Activated naive CD4-positive, alpha-beta T cell treated with anti-CD3 and anti-CD28 coated beads for 36 hours (primary cell): ENCODE data around the gene ARHGEF1. TPM values are rescaled to one million over a fixed set of nuclear protein-coding genes. Genes with fewer than 3 reads are reported as not detected.
A peak's percentile ranks its signal among the peaks of the same experiment; 100 is the strongest.

Experiments
- CTCF ChIA-PET: fragments of 350-600 bp; sonication (Branson Sonifier 250); formaldehyde crosslinking; loops from one replicate; lab custom pipeline; 2021; ENCODE audit warnings: antibody characterized with exemption; lab: Charles Lee
- DNase-seq: peaks from one replicate; pipeline ENCODE4 v3.0.0-alpha.2; 2020
- H3K27ac Mint-ChIP-seq: one replicate; pipeline ENCODE4 v1.8.0; 2021; ENCODE audit warnings: mild to moderate bottlenecking, mixed read lengths
- H3K27me3 Mint-ChIP-seq: one replicate; pipeline ENCODE4 v1.8.0; 2021; ENCODE audit warnings: low read depth, mixed read lengths
- H3K36me3 Mint-ChIP-seq: one replicate; pipeline ENCODE4 v1.8.0; 2021; ENCODE audit warnings: low read depth, mixed read lengths
- H3K4me1 Mint-ChIP-seq: one replicate; pipeline ENCODE4 v1.8.0; 2021; ENCODE audit warnings: low read depth, mixed read lengths
- H3K4me3 Mint-ChIP-seq: one replicate; pipeline ENCODE4 v1.8.0; 2021; ENCODE audit warnings: mild to moderate bottlenecking, moderate library complexity, mixed read lengths
- H3K9me3 Mint-ChIP-seq: one replicate; pipeline ENCODE4 v1.8.0; 2021; ENCODE audit warnings: mixed read lengths
- intact Hi-C: fragments of 100-400 bp; cut with micrococcal nuclease; formaldehyde crosslinking; loops from one replicate; pipeline ENCODE4 v1.15.1; 2023
- total RNA-seq, 2 experiments: library from RNA; stranded (reverse); gene quantifications; one replicate each; pipeline ENCODE4 v1.2.3, GENCODE V29; 2021

ARHGEF1 gene
- total RNA-seq, 2 experiments from 2014 or later = 246 to 260 TPM

DNA sequence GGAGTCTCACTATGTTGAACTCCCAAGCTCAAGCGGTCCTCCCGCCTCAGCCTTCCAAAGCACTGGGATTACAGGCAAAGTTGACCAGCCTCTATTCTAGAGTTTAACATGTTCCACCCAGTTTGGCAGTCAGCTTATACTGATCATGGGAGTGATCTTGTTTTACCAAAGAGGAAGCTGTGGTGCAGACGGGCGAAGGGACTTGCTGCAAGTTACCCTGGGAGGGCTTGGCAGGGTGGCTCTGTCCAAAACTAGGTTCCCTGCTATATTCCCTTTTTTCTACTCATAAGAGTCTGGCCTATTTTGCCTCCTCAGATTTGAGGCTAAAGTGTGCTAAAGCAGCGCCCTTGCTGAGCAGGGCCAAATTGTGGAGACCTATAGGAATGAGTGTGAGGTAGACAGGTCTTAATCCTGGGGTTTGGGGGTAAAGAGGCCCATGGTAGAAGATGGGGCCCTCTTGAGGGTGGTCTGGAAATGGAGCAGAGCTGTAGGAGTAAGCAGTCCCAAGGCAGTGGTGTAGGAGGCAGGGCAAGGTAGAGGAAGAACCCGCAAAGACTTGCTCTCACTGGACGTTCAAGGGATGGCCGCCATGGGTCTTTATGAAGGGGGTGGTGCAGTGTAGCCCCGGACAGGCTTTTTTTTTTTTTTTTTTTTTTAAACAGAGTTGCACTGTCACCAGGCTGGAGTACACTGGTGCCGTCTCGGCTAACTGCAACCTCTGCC lies 19.6 kb upstream of the ARHGEF1 start:
- H3K36me3 Mint-ChIP-seq = peaks cover 67% of the 10 kb centered on the region
- H3K27ac Mint-ChIP-seq = peak overlapping the region; percentile 97
- no peak for DNase-seq
- H3K9me3 Mint-ChIP-seq = no peaks in the 10 kb centered on the region
- CTCF ChIA-PET = interaction anchor here (0.8 to 2.0 kb wide), 4 partner anchors 10 to 89 kb away, joined by 3 to 6 read pairs (median 4); no protein-coding TSS in a partner anchor
- H3K4me3 Mint-ChIP-seq = peak overlapping the region; percentile 90
- intact Hi-C loops = no loop called here
- H3K27me3 Mint-ChIP-seq = no peaks in the 10 kb centered on the region
- peaks cover 68% of the 10 kb centered on the region for H3K4me1 Mint-ChIP-seq

DNA sequence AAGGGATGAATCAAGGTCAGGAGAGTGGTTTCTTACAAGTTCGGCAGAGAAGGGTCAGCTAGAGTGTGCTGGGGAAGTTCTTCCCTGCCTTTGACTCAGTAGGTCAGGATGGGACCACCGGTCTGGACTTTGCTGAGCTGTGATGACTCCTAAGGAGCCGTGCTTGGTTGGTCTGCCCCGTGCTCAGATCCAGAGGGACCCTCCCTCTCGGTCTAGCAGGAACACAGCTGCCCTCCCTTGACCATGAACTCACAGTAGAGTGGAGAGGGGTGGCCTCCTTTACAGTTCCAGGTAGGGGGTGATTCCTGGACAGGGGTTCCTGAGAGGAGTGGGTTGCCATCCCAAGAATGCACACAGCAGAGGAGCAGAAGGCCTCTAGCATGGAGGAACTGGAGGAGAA lies 18.6 kb upstream of the ARHGEF1 start:
- Mint-ChIP-seq H3K27me3 (no peaks in the 10 kb centered on the region), H3K4me3 (peak overlapping the region; percentile 54), H3K27ac (peak overlapping the region; percentile 97), H3K4me1 (peaks cover 74% of the 10 kb centered on the region), H3K9me3 (no peaks in the 10 kb centered on the region), H3K36me3 (peaks cover 76% of the 10 kb centered on the region)
- intact Hi-C loops = no loop called here
- no peak for DNase-seq
- CTCF ChIA-PET = interaction anchor here (0.8 to 1.7 kb wide), 4 partner anchors 9 to 88 kb away, joined by 3 to 5 read pairs (median 4); no protein-coding TSS in a partner anchor

DNA sequence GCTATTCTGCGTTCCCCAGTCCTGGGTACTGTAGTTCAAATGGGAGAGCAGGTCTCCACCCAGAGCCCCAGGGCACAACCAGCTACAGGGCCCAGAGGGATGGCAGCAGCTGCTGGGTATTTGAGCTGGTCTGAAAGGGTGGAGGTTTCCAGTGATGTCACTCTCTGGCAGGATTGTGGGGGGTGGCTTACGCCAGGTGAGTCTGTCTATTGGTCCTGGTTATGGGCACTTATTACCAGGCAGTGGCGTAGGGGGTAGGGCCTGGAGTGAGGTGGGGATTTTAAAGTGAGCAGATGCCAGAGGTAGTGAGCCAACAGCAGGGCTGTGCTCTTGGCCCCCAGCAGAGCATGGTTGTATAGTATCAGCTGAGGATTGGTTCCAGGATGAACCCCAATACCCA lies 16.7 kb upstream of the ARHGEF1 start:
- no peak for DNase-seq
- Mint-ChIP-seq H3K4me1 (peaks cover 87% of the 10 kb centered on the region), H3K36me3 (peaks cover 80% of the 10 kb centered on the region), H3K27ac (peak overlapping the region; percentile 96), H3K4me3 (peak overlapping the region; percentile 9), H3K9me3 (no peaks in the 10 kb centered on the region), H3K27me3 (no peaks in the 10 kb centered on the region)
- intact Hi-C loops = no loop called here
- CTCF ChIA-PET = interaction anchor here (1.1 kb wide), 1 partner anchor 20 kb away, joined by 6 read pairs; no protein-coding TSS in a partner anchor

DNA sequence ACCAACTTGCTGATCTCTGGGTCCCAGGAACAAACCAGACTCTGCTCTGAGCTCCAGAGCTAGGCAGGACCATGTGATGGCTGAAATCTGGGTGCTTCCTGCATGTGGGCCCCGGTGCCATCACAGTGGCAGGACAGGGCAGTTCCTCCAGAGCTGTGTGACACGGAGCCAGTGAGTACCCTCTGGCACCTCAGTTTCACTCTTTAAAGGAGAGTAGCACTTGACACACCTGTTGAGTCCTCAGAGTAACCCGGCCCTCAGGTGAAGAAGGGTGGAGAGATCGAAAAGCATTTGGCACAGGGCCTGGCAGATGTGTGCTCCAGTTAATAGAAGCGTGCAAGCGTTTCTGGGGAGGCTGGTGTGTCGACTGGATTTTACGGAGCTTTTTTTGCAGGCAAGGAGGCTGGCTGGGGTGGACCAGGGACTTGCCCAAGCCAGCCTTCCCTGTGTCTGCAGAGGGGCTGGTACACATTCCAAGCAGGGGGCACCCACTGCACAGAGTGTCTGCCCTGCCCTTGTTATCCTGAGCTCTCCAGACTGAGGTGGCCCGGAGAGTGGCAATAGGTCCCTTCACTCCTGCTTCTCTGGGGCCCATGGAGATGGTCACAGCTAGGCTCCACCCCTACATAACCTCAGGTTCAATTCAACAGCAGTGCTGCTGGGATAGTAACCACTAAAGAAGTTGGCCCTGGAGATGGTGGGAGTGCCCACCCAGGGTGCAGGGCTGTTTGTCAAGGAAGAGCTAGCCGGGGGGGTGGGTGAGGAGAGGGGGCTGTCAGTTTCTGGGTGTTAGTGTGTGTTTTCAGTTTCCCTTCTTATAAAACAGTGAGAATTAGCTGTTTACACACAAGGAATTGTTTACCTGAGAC lies 14.6 kb upstream of the ARHGEF1 start:
- H3K27me3 Mint-ChIP-seq = no peaks in the 10 kb centered on the region
- peaks cover 67% of the 10 kb centered on the region for H3K36me3 Mint-ChIP-seq
- intact Hi-C loops = no loop called here
- CTCF ChIA-PET = interaction anchor here (0.6 to 1.2 kb wide), 3 partner anchors 9 to 80 kb away, joined by 3 to 5 read pairs (median 4); partner anchors contain the start of gene RPS19
- peaks cover 83% of the 10 kb centered on the region for H3K4me1 Mint-ChIP-seq
- H3K9me3 Mint-ChIP-seq = no peaks in the 10 kb centered on the region
- no peak for DNase-seq
- H3K27ac Mint-ChIP-seq = peak overlapping the region; percentile 96
- H3K4me3 Mint-ChIP-seq = no peak overlapping the region

DNA sequence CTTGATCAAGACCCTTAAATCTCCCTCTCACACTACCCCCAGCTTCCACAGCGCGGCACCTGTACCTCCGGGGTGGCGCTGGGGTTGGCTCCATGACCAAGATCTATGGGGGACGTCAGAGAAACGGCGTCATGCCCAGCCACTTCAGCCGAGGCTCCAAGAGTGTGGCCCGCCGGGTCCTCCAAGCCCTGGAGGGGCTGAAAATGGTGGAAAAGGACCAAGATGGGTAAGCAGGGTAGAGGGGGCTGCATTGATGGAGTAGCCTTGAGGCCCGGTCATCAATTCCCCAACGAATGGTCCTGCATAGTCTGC lies 14.0 kb upstream of the ARHGEF1 start:
- Mint-ChIP-seq H3K9me3 (no peaks in the 10 kb centered on the region), H3K4me3 (no peak overlapping the region), H3K27ac (peak overlapping the region; percentile 96), H3K4me1 (peaks cover 79% of the 10 kb centered on the region), H3K27me3 (no peaks in the 10 kb centered on the region), H3K36me3 (peaks cover 63% of the 10 kb centered on the region)
- no peak for DNase-seq
- CTCF ChIA-PET = interaction anchor here (1.2 kb wide), 1 partner anchor 80 kb away, joined by 4 read pairs; no protein-coding TSS in a partner anchor
- intact Hi-C loops = no loop called here

DNA sequence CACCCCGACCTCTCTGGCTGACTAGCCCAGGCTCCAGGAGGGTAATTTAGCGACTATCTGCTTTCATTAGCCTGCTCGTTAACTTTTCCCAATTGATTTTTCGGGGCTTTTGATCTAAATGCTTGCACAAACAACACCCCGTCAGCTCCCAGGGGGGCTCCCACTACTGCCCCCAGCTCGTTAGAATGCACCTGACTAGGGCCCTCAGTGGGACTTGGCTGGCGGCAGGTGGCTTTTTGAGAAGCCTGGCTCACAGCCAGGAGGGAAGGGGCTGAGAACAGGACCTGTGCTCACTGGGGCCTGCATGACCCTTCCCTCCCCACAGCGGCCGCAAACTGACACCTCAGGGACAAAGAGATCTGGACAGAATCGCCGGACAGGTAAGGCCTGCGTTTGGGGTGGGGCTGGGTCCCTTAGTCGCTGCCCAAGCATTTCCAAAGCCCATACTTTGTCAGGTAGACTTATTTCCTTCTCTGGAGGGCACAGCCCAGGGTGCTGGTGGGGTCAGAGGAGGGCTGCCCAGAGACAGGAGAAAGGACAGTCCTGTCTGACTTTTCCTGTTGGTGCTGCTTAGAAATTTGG lies 13.5 kb upstream of the ARHGEF1 start:
- Mint-ChIP-seq H3K27me3 (no peaks in the 10 kb centered on the region), H3K9me3 (no peaks in the 10 kb centered on the region), H3K36me3 (peaks cover 58% of the 10 kb centered on the region), H3K4me1 (peaks cover 74% of the 10 kb centered on the region), H3K4me3 (no peak overlapping the region), H3K27ac (peak overlapping the region; percentile 96)
- intact Hi-C loops = no loop called here
- CTCF ChIA-PET = no interaction called here
- DNase-seq = no peak

DNA sequence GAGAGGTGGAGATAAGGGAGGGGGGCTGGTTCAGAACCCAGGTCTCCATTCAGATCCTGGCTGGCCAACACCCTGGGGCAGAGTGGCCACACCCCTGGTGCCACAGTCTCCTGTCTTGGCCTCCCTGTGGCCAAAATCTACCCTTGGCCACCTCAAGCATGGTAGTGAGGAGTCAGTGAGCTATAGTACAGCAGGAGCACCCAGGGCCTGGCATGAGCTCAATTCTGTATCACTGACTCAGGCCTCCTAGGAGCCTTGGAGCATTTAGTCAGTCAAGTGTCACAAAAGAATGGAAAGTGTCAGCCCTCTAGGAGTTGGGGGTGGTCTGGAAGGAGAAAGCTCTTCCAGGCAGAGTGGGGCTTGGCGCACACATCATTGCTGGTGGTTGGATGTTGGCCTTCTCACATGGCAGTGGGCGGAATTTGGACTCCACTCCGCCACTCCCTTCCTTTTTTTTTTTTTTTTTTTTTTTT lies 12.5 kb upstream of the ARHGEF1 start:
- intact Hi-C loops = loop anchor here (1.0 kb wide), 1 partner anchor 75 kb away; no protein-coding TSS in a partner anchor
- H3K4me1 Mint-ChIP-seq = peaks cover 70% of the 10 kb centered on the region
- no peaks in the 10 kb centered on the region for H3K9me3 Mint-ChIP-seq
- H3K4me3 Mint-ChIP-seq = peak overlapping the region; percentile 6
- CTCF ChIA-PET = interaction anchor here (0.7 to 5.9 kb wide), 4 partner anchors 10 to 87 kb away, joined by 7 to 51 read pairs (median 16); partner anchors contain the start of gene RPS19
- H3K36me3 Mint-ChIP-seq = peaks cover 52% of the 10 kb centered on the region
- DNase-seq = peak; percentile 47
- no peaks in the 10 kb centered on the region for H3K27me3 Mint-ChIP-seq
- H3K27ac Mint-ChIP-seq = peak overlapping the region; percentile 96

DNA sequence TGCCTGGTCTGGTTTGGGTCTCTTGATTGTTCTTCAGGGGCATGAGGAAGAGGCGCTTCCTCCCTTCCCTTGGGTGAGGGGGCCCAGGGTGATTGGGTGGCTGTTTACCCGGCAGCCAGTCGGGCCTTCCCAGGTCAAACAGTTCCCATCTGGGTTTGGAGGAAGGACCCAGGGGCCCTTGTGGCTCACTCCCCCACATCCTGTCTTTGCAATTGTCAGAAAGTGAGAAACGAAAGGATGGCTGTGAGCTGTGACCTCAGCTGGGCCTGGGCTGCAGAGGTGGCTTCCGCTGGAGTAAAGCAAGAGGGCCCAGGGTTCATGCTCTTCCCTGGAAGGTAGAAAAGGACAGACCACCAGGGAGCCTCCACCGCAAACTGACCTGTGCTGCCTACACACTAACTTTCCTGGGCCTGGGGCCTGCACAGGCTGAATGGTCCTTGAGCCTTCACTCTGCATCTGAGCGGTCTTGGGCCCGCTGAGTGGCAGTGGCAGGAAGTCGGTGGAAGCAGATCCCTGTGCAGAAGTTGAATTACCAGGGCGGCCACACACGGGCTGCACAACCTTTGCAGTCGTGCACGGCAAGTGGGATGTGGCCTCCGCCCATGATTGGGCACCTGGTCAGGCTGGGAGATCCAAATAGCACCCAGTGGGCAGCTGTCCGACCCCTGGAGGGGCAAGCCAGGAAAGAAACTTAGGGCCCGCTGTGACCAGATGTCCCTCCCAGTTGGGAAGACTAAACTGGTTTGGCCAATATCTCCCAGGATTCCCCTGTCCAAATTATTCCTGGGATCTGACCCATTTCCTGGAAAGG lies 11.2 kb upstream of the ARHGEF1 start:
- Mint-ChIP-seq H3K4me1 (peaks cover 72% of the 10 kb centered on the region), H3K9me3 (no peaks in the 10 kb centered on the region), H3K27me3 (no peaks in the 10 kb centered on the region), H3K4me3 (peak overlapping the region; percentile 37), H3K36me3 (peaks cover 42% of the 10 kb centered on the region), H3K27ac (peak overlapping the region; percentile 96)
- intact Hi-C loops = loop anchor here (1.0 kb wide), 2 partner anchors 11 to 16 kb away; partner anchors contain the start of gene RPS19
- peak; percentile 89 for DNase-seq
- CTCF ChIA-PET = interaction anchor here (1.2 to 6.2 kb wide), 9 partner anchors 11 to 85 kb away, joined by 3 to 68 read pairs (median 19); partner anchors contain the start of genes ARHGEF1 and RPS19

DNA sequence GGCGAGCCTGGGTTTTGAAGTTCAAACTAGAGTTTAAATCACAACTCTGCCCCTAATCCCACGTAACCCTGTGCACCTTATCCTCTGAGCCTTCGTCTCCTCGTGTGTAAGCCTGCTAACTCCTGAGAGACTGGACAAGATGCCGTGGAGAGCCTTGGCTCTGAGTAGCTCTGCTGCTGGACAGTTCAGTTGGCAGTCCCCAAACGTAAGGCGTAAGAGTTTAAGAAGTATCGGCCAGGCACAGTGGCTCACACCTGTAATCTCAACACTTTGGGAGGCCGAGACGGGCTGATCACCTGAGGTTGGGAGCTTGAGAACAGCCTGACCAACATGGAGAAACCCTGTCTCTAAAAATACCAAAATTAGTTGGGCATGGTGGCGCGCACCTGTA lies 10.6 kb upstream of the ARHGEF1 start:
- DNase-seq = no peak
- H3K4me1 Mint-ChIP-seq = peaks cover 76% of the 10 kb centered on the region
- H3K27ac Mint-ChIP-seq = peak overlapping the region; percentile 96
- no peaks in the 10 kb centered on the region for H3K27me3 Mint-ChIP-seq
- CTCF ChIA-PET = interaction anchor here (0.6 to 6.2 kb wide), 12 partner anchors 7 to 124 kb away, joined by 3 to 68 read pairs (median 12); partner anchors contain the start of genes ARHGEF1 and RPS19
- H3K36me3 Mint-ChIP-seq = peaks cover 39% of the 10 kb centered on the region
- H3K4me3 Mint-ChIP-seq = no peak overlapping the region
- H3K9me3 Mint-ChIP-seq = no peaks in the 10 kb centered on the region
- intact Hi-C loops = no loop called here

DNA sequence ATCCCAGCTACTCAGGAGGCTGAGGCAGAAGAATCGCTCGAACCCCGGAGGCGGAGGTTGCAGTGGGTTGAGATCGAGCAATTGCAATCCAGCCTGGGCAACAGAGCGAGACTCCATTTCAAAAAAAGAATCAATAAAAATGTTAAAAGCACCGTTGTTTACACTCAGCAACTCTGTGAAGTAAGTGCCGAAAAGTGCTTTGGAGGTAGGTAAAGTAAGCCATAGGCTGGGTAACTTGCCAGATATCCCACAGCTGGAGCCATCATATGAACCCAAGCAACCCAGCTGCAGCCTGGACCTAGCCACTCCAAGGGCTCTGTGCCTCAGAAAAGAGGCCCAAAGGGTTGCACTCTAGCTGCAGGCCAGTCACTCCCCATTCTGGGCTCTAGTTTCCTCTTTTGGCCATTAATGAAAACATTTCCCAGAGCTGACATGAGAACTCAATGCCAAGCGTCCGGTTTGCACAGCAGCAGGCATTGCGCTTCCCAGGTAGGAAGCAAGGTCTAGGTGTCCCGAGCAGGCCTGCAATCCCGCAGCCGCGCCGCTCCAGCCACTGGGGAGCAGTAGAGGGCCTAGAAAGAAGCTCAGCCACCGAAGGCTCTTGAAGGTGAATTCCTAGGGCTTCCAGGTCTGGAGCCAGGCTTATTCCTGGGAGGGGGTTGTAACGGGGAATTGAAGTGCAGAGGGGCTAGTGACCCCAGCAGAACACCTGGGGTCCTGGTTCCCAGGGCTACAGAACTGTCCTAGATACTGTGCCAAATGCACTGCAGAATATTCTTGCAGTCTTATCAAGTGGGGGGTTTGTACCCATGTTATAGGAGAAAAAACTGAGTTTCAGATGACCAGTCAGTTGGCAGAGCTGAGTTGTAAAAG lies 10.0 kb upstream of the ARHGEF1 start:
- intact Hi-C loops = loop anchor here (1.0 kb wide), 2 partner anchors 61 to 78 kb away; no protein-coding TSS in a partner anchor
- Mint-ChIP-seq H3K27ac (peak overlapping the region; percentile 96), H3K36me3 (peaks cover 35% of the 10 kb centered on the region), H3K9me3 (no peaks in the 10 kb centered on the region), H3K27me3 (no peaks in the 10 kb centered on the region), H3K4me3 (no peak overlapping the region), H3K4me1 (peaks cover 76% of the 10 kb centered on the region)
- CTCF ChIA-PET = interaction anchor here (0.6 to 6.2 kb wide), 16 partner anchors 8 to 123 kb away, joined by 3 to 68 read pairs (median 6); partner anchors contain the start of genes ARHGEF1, ERFL and RPS19
- DNase-seq = peak; percentile 84
